ENCODE results near the gene CD248.
A peak's percentile ranks its signal among the peaks of the same experiment; 100 is the strongest.
"Not testable (repeated sequence)": the region's sequence is repeated elsewhere in the genome, so short reads cannot be mapped to it uniquely, and the experiment has no call there.

CD248 gene

DNA sequence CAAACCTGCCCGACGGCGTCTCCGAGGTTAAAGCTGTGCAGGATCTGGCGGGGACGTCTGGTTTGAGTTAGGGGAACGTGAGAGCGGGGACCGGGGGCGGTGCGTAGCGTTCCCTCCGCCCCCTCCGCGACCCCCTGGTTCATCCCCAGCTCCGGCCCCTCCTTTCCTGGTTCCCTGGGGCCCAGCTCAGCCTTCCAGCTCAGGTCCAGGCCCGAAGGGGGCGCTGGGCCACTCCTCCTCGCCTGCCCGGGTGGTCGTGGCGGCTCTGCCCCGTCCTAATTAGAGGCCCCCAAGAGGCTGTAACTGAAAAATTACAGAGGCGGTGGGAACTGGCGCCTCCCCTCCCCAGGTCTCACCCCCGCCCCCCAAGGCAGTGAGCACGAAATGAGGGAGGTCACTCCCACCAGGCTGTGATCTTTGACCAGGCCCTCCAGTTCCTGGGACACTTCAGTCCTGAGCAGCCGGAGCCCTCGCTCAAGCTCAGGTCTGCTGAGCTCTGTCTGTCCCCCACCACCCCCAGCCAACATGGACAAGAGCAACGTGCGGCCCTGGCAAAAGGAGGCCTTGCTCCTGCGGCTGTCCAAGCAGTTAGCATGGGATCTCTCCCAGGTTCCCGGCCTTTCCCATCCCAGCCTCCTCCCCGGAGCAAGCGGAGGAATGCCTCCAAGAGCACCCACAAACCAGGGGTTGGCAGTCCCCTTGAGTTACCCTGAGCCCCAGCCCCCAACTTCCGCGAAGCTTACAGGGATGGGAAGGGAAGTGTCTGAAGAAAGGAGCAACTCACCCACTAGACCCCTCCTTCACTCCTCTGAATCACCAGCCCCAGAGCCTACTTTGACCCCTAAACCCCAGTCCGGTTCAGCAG, 3.3 kb downstream of the CD248 start:
- no peak for DNase-seq

DNA sequence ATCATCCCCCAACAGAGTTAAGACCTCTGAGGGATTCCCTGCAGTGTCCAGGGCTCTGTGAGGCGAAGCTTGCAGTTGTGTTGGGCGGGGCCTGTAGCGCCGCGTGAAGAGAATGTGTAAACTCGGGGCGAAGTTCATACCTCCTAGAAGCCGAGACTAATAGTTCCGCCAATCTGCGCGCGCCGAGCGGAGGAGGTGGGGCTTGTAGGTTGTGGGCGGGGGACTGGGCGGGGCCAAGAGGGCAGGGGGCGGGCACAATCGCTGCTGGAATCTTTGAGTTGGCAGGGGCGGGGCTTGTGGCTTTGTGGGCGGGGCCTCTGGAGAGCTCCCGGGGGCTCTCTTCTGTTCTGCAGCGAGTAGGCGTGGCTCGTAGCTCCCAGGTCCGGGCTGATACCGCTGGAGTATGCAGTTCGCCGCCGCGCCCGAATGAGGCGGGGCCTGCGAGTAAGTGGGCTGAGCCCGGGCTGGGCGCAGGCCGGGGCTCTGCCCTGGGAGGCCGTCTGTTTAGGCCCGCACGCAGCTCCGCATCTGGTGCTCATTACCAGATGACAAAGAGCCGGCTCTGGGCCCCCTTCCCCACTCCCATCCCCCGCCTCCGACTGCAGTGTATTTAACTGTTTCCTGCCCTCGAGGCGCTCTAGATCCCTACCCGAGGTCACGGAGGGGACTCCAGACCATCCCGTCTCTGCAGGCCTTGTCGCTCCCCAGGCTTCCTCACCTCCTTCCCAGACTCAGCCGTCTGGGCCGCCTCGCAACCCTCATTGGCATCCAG, 4.1 kb downstream of the CD248 start:
- DNase-seq: peak; percentile 96 to 97

DNA sequence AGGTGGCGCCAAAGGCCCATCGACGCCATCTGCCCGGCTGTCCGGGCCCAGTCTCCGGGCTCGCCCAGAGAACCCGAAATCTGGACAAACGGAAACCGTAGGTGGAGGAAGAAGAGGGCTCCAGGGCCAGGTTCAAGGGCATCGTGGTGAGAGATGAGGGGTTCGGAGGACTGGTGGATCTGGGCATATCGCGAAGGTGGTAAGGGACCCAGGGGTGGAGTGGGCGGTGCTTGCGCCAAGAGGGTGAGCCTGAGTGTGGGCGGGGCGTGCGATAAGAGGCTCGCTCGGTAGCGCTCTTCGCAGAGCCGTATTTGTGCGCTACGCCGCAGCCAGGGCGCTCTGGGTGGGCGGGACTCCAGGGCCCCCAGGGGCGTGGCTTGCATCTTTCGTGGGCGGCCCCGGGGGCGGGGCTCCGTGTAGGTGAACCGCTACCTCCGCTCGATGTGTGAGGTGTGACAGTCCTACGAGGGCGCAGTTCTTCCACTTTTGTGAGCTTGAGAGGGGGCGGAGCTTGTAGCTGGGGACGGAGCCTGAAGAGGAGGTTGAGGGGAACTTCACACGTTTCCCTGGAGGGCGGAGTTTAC, 4.8 kb downstream of the CD248 start:
- peak; percentile 97 to 98 for DNase-seq

DNA sequence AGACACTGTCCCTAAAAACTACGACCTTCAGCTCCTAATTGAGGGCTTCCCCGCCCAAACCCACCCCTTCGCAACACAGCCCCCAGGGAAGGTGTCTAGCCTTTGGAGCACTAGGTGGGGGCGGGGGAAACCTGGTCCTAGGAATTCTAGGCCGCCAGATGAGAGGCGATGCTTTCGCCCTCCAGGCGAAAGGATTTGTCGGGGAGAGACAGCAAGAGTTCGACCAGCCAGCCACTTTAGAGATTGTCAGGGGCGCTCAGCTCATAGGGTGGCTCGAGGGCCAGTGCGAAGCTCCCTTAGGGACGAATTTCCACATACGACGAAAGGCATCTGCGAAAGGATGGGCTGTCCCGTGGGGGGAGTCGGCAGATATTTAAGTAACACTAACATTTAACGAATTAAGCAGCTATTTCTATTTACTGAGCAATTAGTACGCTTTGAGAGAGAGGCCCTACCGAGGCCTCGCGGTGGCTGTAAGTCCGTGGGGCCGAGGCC, 5.3 kb downstream of the CD248 start:
- no peak for DNase-seq

DNA sequence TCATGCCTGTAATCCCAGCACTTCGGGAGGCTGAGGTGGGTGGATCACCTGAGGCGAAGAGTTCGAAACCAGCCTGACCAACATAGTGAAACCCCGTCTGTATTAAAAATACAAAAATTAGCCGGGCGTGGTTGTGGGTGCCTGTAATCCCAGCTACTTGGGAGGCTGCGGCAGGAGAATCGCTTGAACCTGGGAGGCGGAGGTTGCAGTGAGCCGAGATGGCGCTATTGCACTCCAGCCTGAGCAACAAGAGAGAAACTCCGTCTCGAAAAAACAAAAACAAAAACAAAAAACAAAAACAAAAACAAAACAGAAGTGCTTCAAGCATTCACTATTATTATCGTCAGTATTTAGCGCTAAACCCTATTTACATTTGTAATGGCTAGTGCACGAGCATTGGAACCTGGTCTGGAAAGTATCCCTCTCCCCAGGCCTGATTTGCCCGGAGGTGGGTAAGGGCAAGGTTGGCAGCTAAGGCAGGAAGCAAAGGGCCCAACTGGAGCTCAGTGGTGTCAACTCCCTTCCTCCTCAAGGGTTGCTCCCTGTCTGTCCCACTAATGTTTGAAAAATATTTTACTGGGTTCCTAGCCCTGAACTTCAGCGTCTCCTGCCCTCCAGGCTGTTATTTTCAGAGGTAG, 5.9 kb downstream of the CD248 start:
- not testable (repeated sequence) for DNase-seq

DNA sequence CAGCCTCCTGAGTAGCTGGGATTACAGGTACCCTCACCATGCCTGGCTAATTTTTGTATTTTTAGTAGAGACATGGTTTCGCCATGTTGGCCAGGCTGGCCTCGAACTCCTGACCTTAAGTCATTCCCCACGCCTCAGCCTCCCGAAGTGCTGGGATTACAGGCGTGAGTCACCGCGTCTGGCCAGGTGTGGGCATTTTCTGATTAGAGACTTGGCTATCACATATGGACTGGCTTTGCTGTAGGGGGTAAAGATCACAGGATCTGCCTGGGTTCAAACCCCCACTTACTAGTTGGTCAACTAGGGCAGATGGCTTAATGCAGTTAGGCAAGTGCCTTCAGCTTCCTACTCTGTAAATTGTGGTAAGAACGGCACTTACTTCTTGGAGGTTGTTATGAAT, 6.5 kb downstream of the CD248 start:
- no peak for DNase-seq

DNA sequence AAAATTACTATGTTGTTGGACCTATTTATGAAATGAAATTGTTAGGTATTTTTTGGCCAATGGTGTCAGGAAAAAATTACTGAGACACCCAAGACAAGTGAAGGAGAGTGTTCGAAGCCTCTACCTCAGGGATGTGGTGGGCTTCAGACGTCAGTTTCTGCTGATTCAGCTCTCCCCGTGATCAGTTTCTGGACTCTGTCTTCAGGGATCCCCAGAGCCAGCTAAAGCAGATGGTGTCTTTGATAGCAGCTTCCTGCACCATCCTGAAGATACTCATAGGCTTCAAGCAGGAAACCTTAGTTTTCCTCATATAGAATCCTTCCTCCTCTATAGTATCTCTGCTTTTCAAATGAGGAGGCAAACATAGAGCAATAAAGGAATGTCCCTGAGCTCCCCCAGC, 7.4 kb downstream of the CD248 start:
- no peak for DNase-seq

DNA sequence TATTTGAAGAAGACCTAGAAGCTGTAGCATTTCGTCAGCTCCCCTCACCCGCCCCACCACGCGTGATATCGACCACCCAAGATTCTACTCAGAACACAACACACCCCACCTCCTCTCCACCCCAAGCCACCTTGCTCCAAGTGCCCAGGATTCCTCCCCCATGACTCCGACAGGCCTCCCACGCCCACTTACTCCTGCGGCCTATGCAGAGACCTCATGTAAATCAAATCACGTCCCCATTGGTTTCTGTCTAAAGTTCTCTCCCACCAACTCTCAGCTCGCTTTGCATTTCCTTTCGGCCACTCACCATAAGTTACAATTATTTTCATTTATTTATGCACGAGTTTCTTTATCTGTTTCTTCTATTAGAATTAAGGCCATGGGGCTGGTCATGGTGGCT, 14.2 kb downstream of the CD248 start:
- DNase-seq: no peak

DNA sequence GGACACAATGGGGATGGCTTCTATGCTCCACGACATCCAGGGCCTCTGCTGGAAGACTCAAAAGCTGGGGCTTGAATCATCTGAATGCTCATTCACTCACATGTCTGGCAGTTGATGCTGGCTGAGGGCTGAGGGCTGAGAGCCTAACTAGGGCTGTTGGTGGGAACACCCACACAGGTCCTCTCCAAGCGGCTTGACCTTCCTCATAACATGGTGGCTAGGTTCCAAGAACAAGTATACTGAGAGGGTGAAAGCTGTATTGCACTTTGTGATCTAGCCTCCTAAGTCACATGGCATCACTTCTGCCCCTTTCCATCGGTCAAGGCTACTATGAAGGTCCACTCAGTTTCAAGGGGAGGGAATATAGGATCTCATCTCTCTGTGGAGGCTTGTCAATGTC, 17.7 kb downstream of the CD248 start:
- no peak for DNase-seq

DNA sequence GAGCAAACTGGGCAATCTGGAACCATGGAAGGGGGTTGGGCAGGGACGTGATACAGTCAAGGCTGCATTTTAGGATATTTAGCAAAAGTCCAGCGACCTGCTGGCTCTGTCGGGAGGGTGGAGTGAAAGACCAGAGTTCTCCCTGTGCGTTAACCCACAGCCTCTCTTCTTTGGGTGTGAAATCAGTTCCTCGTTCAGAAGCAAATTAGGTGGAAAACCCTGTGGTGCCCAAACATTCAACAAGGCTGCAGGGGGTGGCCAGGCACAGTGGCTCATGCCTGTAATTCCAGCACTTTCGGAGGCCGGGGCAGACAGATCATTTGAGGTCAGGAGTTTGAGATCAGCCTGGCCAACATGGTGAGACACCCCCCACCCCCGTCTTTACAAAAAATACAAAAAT, 19.2 kb downstream of the CD248 start:
- no peak for DNase-seq

DNA sequence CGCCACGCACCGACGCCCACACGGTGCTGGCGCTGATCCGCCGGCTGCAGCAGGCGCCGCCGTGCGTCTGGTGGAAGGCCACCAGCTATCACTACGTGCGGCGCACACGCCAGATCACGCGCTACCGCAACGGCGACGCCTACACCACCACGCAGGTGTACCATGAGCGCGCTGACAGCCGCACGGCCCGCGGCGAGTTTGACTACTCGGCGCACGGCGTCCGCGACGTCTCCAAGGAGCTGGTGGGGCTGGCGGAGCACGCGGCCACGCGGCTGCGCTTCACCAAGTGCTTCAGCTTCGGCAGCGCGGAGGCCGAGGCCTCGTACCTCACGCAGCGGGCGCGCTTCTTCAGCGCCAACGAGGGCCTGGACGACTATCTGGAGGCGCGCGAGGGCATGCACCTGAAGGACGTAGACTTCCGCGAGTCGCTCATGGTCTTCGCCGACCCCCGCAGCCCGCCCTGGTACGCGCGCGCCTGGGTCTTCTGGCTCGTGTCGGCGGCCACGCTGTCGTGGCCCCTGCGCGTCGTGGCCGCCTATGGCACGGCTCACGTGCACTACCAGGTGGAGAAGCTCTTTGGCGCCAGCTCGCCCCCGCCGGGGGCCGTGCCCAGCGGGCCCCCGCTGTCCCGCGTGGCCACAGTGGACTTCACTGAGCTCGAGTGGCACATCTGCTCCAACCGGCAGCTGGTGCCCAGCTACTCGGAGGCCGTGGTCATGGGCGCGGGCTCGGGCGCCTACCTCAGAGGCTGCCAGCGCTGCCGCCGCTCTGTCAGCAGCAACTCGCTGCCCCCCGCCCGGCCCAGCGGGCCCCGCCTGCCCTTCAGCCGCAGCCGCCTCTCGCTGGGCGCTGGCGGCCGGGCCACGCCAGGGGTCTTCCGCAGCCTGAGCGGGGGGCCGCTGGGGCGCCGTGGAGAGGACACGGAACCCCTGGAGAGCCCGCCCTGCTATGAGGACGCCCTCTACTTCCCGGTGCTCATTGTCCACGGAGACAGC, 21.9 kb downstream of the CD248 start:
- no peak for DNase-seq

DNA sequence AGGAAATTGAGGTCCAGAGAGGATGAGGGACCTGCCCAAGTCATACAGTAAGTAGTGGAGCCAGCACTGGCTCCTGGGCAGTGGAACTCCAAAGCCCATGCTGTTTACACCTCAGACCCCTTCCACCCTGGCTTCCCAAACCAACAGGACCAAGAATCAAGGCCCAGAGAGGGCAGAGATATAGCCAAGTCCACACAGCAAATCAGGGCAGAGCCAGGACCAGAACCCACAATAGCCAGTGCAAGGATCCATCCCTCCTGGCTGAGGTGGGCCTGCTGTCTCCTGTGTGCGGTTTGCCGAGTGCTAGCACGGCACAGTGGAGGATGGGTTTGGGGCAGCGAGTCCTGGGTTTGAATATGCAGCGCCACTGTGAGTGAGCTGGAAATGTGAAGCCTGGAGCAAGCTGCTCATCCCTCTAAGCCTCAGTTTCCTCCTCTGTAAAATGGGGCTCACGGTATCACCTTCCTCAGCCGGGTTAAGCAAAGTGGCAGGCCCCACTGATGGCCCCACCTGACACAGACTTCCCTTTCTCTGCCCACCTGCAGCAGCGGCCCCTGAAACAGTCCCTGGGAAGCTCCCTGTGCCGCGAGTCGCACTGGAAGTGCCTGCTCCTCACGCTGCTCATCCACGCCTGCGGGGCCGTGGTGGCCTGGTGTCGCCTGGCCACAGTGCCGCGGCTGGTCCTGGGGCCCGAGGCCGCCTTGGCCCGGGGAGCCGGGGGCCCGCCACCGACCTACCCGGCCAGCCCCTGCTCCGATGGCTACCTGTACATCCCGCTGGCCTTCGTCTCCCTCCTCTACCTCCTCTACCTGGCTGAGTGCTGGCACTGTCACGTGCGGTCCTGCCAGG, 22.8 kb downstream of the CD248 start:
- no peak for DNase-seq

DNA sequence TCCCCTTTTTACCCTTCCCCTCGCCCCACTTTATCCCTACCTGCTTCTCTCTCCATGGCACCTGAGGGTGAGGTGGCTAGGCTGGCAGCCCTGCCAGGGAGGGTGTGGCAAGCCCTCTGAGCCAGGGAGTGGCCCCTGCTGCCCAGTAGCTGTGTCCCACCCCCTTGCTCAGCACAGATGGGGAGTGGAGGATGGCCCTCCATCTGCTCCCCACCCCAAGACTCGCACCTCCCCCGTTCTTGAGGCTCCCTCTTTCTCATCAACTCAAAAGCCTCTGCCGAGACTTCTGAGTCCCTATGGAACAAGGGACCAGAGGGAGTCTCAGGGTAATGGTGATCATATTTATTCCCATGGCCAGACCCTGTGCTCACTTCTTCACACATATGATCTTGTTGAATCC, 23.5 kb downstream of the CD248 start:
- DNase-seq: no peak

DNA sequence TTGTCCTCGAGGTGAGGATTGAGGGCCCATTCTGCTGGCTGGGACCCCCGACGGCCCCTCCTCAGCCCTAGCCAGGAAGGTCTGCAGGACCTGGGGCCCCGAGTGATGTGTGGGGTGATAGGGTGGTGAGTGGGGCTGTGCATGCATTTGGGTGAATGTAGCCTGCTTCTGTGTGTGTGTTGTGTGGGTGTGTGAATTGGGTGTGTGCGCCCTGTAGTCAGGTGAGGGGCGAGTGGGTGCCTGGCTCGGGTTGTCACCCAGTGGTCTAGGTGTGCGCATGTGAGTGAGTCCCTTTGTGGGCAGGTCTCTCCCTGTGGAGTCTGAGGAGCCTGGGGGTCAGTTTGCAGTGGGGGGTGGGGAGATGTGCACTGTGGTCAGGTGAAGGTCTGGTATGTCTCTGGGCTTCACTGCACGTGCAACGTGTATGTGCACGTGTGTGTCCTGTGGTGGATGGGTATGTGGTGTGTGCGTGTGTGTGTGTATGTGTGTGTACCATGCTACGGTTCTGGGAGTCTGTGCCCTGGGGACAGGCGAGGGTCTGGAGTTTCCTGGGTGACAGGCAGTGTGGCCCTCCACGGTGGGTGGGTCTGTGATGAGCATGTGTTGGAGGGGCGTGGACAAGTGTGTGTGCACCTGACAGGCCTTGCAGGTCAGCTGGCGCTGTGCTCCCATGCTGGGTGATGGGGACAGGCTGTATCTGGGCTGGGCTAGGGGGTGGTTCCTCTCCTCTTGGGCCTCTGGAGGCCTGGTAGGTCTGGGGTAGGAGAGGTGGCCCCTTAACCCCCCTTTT, 24.1 kb downstream of the CD248 start:
- no peak for DNase-seq

DNA sequence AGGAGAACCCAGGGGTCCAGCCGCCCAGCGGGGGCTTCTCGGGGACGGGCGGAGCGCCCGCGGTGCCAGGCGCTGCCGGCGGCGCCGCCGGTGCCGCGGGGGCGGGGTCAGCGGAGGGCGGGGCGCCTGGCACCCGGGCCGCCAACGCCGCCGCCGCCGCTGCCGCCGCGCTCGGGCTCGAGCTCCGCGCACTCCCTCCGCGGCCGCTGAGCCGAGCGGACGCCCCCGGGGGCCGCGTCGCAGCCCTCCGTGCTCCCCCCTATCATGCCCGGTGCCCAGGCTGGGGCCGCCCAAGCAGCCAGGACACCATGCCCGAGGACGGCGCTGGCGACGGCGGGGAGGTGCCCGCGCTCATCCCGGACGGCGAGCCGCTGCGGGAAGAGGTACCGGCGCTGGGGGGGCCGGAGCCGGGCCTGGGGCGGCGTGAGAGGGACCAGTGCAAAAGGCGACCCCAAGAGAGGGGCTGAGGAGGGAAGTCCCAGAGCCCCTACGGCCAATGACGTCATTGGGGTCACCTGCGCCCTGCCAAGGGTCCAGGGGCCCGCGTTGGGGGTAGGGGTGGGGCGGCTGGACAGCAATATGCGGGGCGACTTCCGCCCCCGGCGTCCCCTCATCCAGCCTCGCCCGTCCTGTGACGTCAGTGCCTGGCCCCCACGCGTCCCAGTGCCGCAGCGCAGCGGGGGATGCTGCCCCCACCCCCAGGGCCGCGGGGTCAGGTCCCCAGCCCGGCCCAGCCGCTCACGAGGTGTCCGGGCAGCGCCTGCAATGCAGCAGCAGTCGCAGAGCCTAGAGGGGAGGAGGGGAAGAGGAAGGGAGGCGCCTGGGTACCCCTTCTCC, 24.9 kb downstream of the CD248 start, which contains the start of gene TMEM151A:
Gene TMEM151A, plus strand, starts transcription at position 189 of the 837 bp plus-strand sequence. Its CDS starts 120 bp downstream, at position 309.
- DNase-seq: peak in 1 of 2 donors; percentile 34

DNA sequence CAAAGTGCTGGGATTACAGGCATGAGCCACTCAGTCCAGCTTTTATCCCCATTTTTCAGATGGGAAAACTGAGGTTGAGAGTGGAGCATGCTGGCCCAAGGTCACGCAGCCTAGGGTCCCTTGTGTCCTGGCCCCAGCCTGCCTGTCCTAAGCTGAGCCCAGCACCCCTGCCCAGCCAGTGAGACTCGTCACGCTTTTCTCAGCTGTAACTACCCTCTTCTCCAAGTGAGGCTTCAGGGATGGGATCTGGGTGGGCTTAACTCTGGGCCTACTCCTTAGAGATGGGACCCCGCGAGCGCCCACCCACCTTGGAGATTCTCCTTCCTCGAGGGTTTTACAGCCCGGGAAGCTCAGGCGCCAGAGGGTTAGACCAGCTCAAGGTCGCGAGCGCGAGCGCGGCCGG, 25.5 kb downstream of the CD248 start:
- no peak for DNase-seq

DNA sequence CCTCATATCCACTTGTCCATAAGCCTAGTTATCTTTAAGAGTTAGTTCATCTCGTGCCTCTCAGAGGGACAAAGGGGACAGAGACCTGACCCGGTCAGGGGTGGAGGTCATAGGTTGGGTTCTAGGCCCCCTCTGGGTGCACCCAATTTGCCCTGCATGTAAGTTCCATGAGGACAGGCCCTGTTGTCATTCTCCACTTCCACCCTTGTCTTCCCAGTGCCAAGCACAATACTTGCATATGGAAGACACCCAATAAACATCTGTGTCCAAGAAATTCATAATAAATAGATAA, 26.6 kb downstream of the CD248 start:
- no peak for DNase-seq

DNA sequence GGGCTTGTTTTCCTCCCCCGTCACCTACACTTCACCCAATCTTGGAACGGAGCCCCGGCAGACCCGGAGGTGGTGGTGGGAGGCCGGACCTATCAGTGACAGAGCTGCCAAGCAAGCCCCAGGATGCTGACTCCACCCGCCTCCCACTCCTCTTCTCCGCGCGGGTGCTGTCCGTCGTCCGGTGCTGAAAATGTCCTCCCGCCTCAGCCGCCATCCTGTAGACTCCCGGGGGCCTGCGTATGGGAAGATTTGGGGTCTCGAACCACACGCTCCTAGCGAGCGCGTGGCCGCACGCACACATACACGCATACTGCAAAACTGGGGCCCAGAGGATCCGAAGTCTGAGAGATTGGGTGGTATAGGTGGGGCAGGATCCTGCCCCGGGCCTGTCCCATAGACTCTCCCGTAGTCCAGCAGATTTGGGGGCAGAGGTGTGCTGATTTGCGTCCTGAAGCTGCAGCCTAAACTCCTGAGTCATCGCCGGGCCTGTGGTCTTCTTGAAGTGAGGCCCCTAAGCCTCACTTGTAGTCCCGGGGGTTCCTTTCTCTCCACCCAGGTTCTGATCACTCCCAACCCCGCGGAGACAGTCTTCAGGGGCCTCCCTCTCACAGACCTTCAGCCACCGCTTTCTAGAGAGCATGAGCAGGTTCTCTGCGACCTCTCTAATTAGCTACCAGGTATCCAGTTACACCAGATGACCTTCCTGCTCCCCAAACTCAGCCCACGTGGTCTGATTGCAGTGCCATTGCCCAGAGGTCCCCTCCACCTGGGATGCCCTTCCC, 27.1 kb downstream of the CD248 start:
- peak; percentile 74 to 83 for DNase-seq
